Breast epithelium (tissue), 3 donors: ENCODE results near the gene ADCYAP1R1.

Experiments used
- POLR2A ChIP-seq: fragments of 450-650 bp; IDR thresholded peaks from one replicate; pipeline ENCODE4 v1.6.1; 2016; ENCODE audit warnings: antibody characterized with exemption, mild to moderate bottlenecking, moderate library complexity
- TF ChIP-seq, protein P1 (sequence below), 3 donors: fragments of 450-650 bp; IDR thresholded peaks; one replicate each; pipeline ENCODE4 v1.5.1; 2016 to 2017; ENCODE audit warnings: antibody characterized with exemption in 3 of 3, mild to moderate bottlenecking in 3 of 3, moderate library complexity in 3 of 3

DNA sequence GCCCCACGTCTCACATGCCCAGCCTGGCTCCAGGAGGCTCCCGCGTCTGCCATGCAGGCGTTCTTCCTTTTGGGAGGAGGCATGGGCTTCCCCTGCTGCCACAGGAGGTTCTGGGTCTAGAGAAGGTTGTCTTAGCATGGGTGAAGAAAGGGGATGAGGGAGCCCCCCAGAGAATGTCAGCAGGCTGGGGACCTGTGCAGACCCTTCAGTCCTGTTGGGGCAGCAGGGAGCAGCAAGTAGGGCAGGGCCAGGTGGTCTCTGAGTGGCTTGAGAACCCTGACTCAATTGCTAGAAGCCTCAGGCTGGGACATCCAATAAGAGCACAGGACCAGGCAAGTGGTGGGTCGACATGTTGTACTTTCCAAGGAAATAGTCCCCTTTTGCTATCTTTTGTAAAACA is 34.4 kb upstream of the ADCYAP1R1 start:
- no peak for TF ChIP-seq POLR2A
- TF ChIP-seq, protein P1, sequence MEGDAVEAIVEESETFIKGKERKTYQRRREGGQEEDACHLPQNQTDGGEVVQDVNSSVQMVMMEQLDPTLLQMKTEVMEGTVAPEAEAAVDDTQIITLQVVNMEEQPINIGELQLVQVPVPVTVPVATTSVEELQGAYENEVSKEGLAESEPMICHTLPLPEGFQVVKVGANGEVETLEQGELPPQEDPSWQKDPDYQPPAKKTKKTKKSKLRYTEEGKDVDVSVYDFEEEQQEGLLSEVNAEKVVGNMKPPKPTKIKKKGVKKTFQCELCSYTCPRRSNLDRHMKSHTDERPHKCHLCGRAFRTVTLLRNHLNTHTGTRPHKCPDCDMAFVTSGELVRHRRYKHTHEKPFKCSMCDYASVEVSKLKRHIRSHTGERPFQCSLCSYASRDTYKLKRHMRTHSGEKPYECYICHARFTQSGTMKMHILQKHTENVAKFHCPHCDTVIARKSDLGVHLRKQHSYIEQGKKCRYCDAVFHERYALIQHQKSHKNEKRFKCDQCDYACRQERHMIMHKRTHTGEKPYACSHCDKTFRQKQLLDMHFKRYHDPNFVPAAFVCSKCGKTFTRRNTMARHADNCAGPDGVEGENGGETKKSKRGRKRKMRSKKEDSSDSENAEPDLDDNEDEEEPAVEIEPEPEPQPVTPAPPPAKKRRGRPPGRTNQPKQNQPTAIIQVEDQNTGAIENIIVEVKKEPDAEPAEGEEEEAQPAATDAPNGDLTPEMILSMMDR (IDR thresholded peaks at IDR 0.05): no peak
